Large intestine (tissue), 3 donors: ENCODE results near the gene SIPA1L3. TPM values are rescaled to one million over a fixed set of nuclear protein-coding genes. Genes with fewer than 3 reads are reported as not detected.
A peak's percentile ranks its signal among the peaks of the same experiment; 100 is the strongest.

Experiments used
- DNase-seq, 2 donors: peaks; one replicate each; pipeline versions ENCODE4 v3.0.0 to v3.0.0-alpha.2; 2013
- H3K27ac ChIP-seq: one replicate; pipeline ENCODE4 v1.5.1; 2013; ENCODE audit warnings: low read length
- H3K27me3 ChIP-seq: 2 replicates; pipeline ENCODE4 v1.6.1; 2013; ENCODE audit warnings: low read length; ENCODE audit not compliant: control insufficient read depth, insufficient read depth
- H3K36me3 ChIP-seq: 2 replicates; pipeline ENCODE4 v1.6.1; 2013; ENCODE audit warnings: low read length; ENCODE audit not compliant: control insufficient read depth, insufficient read depth
- H3K4me1 ChIP-seq: one replicate; pipeline ENCODE4 v1.6.1; 2013; ENCODE audit warnings: low read length; ENCODE audit not compliant: control insufficient read depth, insufficient read depth
- H3K4me3 ChIP-seq: one replicate; pipeline ENCODE4 v1.5.1; 2013; ENCODE audit warnings: low read length
- H3K9me3 ChIP-seq: one replicate; pipeline ENCODE4 v1.6.1; 2013; ENCODE audit warnings: mild to moderate bottlenecking, low read depth, low read length, moderate library complexity; ENCODE audit not compliant: control insufficient read depth
- WGBS: methylation state at CpG from one replicate; pipeline ENCODE4 v1.1.5; 2013; ENCODE audit warnings: low lambda C conversion rate; ENCODE audit not compliant: insufficient coverage; 5-methylcytosine and 5-hydroxymethylcytosine counted together
- polyA plus RNA-seq: library from polyadenylated mRNA; unstranded; fragments of 120-200 nt; gene quantifications from one replicate; pipeline ENCODE4 v1.2.1, GENCODE V29; 2013

SIPA1L3 gene
- polyA plus RNA-seq, 1 donor, result 70.0 TPM

DNA sequence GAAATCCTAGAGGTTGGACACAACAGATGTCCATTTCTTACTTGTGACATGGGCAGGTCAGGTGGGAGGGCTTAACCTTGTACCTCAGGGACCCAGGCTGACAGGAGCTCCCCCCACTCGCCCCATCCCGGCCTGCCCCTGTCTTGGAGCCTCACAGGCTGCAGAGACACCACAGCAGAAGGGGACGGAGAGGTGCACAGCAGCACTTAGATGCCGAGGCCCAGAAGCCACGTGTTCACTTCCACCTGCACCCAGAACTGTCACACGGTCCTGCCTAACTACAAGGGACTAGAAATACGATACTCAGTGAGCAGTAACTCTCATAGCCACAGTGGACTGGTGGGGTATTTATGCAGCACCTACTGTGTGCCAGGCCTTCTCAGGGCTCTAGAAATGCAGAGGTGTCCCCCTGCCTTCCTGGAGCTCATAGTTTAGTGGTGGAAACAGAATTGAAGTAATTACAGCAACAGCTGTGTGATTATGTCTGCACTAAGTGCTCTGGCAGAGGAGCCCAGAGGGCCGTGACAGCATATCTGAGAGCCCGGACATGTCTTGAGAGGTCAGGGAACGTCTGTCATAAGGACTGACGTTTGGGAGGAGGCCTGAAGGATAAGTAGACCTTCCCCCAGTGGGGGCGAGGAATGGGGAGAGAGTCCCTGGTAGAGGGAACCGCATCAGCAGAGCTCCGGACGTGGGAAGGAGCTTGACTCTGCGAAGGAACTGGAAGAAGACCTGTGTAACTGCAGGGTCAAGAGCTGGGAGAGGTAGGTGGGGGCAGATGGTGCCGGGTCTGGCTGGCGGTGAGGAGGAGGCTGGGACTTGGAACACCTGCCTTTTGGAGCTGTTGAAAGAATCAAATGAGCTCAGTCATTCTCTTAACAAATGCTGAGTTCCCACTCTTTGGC, 130.0 kb downstream of the SIPA1L3 start:
- no peak for DNase-seq
- Histone ChIP-seq H3K4me1 (no peaks in the 10 kb centered on the region), H3K27me3 (no peaks in the 10 kb centered on the region), H3K4me3 (no peak overlapping the region), H3K36me3 (peaks cover 11% of the 10 kb centered on the region), H3K27ac (no peak overlapping the region), H3K9me3 (no peaks in the 10 kb centered on the region)
- no CpG with 5 or more reads among the region's 18 CpGs for WGBS

DNA sequence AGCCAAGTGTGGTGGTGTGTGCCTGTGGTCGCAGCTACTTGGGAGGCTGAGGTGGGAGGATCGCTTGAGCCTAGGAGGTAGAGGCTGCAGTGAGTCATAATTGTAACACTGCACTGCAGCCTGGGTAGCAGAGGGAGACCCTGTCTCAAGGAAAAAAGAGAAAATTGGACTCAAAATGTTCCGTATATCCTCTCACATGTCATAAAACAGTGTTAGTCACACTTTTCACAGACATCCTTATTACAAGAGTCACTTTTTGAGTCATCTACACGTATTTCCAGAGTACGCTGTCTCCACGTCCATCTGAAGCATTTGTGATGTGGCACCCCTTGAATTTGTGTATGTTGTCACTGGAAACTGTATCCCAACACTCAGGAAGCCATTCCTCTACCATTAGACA, 133.0 kb downstream of the SIPA1L3 start:
- no peak for DNase-seq
- Histone ChIP-seq H3K4me1 (no peaks in the 10 kb centered on the region), H3K27ac (no peak overlapping the region), H3K4me3 (no peak overlapping the region), H3K9me3 (no peaks in the 10 kb centered on the region), H3K27me3 (no peaks in the 10 kb centered on the region), H3K36me3 (peaks cover 4% of the 10 kb centered on the region)
- no CpG with 5 or more reads among the region's 6 CpGs for WGBS

GRCh38 chr19:38042132-38042531, 135.1 kb downstream of the SIPA1L3 start:
- Histone ChIP-seq H3K9me3 (no peaks in the 10 kb centered on the region), H3K27me3 (no peaks in the 10 kb centered on the region), H3K4me1 (no peaks in the 10 kb centered on the region), H3K4me3 (no peak overlapping the region), H3K27ac (no peak overlapping the region), H3K36me3 (peaks cover 3% of the 10 kb centered on the region)
- no peak for DNase-seq
- 100% methylated on average over 1 of the region's 2 CpGs for WGBS

DNA sequence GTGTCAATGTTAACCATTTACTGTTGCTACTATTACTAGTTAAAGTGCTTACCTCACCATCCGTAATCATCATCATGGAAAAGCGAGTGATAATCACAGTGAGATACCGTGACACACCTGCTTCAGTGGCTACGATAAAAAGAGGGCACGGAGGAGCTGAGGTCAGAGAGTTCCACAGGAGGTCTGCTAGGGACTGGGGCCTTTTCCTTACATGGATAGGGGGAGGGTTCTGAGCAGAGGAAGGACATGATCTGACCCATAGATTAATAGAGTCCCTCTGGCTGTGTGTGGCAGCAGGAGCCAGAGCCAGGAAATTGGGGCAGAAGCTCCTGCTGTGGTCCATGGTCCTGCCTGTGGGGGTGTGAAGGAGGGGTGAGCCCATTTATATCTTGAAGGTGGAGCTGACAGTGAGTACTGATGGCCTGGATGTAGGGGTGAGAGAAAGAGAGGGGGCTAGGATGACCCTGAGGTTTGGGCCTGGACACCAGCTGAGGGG, 136.7 kb downstream of the SIPA1L3 start:
- H3K27me3 ChIP-seq, result no peaks in the 10 kb centered on the region
- no peaks in the 10 kb centered on the region for H3K4me1 ChIP-seq
- no peak overlapping the region for H3K4me3 ChIP-seq
- no peaks in the 10 kb centered on the region for H3K9me3 ChIP-seq
- no peak overlapping the region for H3K27ac ChIP-seq
- DNase-seq, result peak in 1 of 2 donors; percentile 39
- WGBS, result 50% methylated on average over 2 of the region's 5 CpGs
- peaks cover 3% of the 10 kb centered on the region for H3K36me3 ChIP-seq

DNA sequence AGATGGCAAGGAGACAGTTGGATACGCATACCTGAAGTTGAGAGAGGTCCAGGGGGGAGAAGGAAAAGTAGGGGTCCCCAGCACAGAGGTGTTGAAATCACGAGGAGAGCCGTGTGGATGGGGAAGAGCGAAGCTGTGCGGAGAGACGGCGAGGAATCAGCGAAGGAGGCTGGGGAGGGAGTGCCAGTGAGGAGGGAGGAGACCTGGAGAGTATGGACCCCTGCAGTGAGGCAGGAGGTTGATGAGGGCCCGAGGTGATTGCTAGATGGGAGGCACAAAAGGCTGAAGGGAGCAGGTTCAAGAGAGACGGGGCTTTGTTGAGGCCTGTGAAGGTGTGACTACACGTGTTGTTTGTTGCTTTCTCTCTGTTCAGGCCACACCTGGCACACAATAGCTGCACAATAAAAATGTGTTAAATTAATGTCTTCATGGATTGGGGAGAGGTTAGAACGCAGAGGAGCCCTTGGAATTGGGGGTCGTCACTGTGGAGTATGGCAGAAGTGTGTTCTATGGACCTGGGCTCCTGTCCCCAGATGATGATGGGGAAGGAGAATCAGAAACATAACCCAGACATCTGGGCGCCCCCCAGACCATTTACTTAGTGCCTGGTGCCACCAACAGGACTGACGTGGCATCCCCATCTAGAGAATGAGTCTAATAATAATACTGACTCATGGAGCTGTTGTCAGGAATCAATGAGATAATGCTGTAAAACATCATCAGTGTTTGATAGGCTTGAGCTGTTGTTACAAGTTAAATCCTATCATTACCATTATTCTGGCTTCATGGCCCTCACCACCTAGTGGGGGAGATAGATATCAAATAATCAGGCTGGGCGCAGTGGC, 137.5 kb downstream of the SIPA1L3 start:
- no peak overlapping the region for H3K27ac ChIP-seq
- WGBS, result 93% methylated on average over 6 of the region's 16 CpGs

GRCh38 chr19:38045554-38046253, 138.7 kb downstream of the SIPA1L3 start:
- no peaks in the 10 kb centered on the region for H3K9me3 ChIP-seq
- H3K4me3 ChIP-seq, result no peak overlapping the region
- WGBS, result no CpG with 5 or more reads among the region's 15 CpGs
- H3K27me3 ChIP-seq, result no peaks in the 10 kb centered on the region
- no peak overlapping the region for H3K27ac ChIP-seq
- DNase-seq, result no peak
- peaks cover 6% of the 10 kb centered on the region for H3K36me3 ChIP-seq
- no peaks in the 10 kb centered on the region for H3K4me1 ChIP-seq

More for the DNA sequence above, 137.5 kb downstream of the SIPA1L3 start:
- H3K27me3 ChIP-seq, result no peaks in the 10 kb centered on the region
- no peaks in the 10 kb centered on the region for H3K9me3 ChIP-seq
- H3K4me1 ChIP-seq, result no peaks in the 10 kb centered on the region
- DNase-seq, result no peak
- H3K36me3 ChIP-seq, result peaks cover 4% of the 10 kb centered on the region
- H3K4me3 ChIP-seq, result no peak overlapping the region

GRCh38 chr19:38046254-38047048, 139.4 kb downstream of the SIPA1L3 start:
- DNase-seq, result no peak
- Histone ChIP-seq H3K9me3 (no peaks in the 10 kb centered on the region), H3K27ac (no peak overlapping the region), H3K27me3 (no peaks in the 10 kb centered on the region), H3K4me3 (no peak overlapping the region), H3K36me3 (peaks cover 6% of the 10 kb centered on the region), H3K4me1 (no peaks in the 10 kb centered on the region)
- WGBS, result no CpG with 5 or more reads among the region's 21 CpGs

- WGBS, result no CpG with 5 or more reads among the region's 8 CpGs
- no peak overlapping the region for H3K4me3 ChIP-seq
- no peaks in the 10 kb centered on the region for H3K27me3 ChIP-seq
- peaks cover 6% of the 10 kb centered on the region for H3K36me3 ChIP-seq
- no peak for DNase-seq
- peaks cover 3% of the 10 kb centered on the region for H3K9me3 ChIP-seq
- no peak overlapping the region for H3K27ac ChIP-seq
- no peaks in the 10 kb centered on the region for H3K4me1 ChIP-seq
Measured at GRCh38 chr19:38047049-38047438, 140.0 kb downstream of the SIPA1L3 start.

GRCh38 chr19:38047641-38048040, 140.6 kb downstream of the SIPA1L3 start:
- H3K27me3 ChIP-seq, result no peaks in the 10 kb centered on the region
- no peak for DNase-seq
- no peak overlapping the region for H3K4me3 ChIP-seq
- H3K4me1 ChIP-seq, result peaks cover under 1% of the 10 kb centered on the region
- no CpG with 5 or more reads among the region's 15 CpGs for WGBS
- H3K27ac ChIP-seq, result no peak overlapping the region
- peaks cover 8% of the 10 kb centered on the region for H3K36me3 ChIP-seq
- peaks cover 3% of the 10 kb centered on the region for H3K9me3 ChIP-seq
